GM12891 (cell line): ENCODE results near the gene THAP3.

Experiments used
- POLR2A ChIP-seq: IDR thresholded peaks from 2 replicates; pipeline ENCODE4 v1.6.1; 2011; ENCODE audit warnings: low read depth, low read length, control low read depth
- POLR2AphosphoS5 ChIP-seq: IDR thresholded peaks from 2 replicates; pipeline ENCODE4 v1.6.1; 2011; ENCODE audit warnings: low read depth, low read length, control low read depth
- POU2F2 ChIP-seq: IDR thresholded peaks from 2 replicates; pipeline ENCODE4 v1.6.1; 2011; ENCODE audit warnings: low read depth, mild to moderate bottlenecking, control low read depth, low read length, moderate library complexity

DNA sequence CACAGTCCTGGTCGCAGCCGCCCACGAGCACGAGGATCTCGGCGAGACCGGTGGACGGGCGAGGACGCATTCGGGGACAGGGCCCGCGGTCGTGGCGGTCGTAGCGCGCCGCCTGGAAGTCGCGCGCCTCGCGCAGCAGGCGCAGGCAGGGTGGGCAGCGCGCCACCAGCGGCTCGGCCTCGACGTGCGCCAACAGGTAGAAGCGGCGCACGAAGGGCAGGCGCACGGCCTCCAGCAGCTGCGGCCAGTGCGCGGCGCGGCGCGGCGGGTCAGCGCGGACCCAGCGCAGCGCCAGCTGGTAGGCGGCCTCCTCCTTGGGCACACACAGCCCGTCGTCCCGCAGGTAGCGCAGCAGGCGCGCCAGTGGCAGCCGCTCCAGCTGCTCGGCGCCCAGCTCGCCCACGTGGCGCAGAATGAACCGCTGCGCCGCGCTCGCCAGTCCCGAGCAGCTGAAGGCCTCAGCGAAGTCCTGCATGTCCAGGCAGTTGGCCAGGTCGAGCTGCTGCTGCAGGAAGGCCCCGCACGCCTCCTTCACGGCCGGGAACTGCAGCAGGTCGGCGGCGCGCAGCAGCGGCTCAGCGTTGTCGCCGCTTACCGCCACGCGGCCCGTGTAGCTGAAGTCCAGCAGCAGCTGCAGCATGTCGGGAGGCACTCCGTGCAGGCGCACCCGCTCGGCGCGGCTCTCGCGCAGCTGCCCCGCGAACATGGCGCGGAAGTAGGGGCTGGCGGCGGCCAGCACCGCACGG, 22.6 kb upstream of the THAP3 start:
- TF ChIP-seq POLR2A (no peak), POLR2AphosphoS5 (0 out of 2 replicates have a peak, but pooled peaks have one; percentile 15), POU2F2 (no peak)
